Measurements from ENCODE around the gene DCLK1.
A peak's percentile ranks its signal among the peaks of the same experiment; 100 is the strongest.

Gene DCLK1

DNA sequence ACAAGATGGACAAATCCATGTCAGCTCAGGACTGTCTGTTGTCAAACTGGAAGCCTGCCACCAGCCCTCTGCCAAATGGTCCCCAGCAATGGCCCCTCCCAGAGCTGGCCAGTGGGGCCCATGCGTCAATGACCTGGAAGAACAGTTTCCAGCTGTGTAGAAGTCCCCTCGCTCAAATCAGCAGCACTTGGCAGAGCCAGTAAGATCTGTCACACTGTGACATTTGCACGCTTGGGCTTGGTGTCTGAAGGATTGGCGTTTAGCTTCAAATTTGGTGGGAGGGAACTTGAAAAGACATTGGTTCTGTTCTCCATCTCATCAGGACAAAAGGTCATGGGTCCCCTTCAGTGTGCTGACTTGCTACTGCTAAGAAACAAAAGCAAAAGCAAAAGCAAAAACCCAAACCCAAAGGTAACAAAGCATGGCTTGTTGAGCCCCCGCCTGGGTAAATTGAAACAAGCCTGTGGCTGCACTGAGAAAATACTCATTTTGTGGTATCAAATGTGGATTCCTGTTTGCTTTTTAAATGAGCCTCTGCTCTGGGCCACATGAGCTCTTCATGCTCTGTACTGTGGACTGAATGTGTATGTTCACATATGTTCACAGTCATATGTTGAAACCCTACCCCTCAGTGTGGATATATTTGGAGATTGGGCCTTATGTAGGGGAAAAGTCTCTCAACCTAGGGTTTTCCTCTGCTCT is 401.1 kb downstream of the DCLK1 start:
- no peak for DNase-seq

DNA sequence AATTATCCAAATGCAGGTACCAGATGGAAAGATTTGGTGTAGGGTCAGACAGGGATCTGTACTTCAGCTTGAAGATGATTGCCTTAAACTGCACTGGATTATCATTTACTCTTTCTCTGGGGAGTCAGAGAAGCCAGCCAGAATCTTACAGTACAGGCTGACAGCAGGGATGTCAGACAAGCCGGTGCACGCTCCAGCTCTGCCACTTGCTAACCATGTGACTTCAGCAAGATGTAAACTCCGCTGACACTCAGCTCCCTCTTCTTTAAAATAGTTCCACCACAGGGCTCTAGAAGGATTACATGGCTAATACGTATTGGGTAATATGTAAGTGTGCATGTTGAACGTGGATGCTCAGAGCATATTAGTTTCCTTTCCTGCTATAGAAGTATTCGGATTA is 403.3 kb downstream of the DCLK1 start:
- no peak for DNase-seq

DNA sequence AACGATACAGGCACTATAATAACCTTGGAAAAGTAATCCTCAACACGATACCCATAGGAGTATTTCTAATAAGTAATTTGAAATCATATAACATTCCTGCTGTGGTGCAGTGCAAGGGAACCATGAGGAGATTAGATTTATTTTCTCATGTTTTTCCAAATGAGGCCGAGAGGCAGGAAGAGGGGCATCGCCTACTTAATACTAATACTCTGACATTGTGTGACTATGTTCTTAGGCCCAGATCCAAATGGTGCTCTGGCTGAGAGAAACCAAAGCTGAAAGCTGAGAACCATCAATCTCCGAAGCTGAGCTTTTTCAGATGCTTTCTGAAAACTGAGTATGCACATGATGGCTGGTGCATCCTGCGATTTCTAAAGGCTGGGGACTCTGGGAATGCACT is 406.7 kb downstream of the DCLK1 start:
- no peak for DNase-seq

DNA sequence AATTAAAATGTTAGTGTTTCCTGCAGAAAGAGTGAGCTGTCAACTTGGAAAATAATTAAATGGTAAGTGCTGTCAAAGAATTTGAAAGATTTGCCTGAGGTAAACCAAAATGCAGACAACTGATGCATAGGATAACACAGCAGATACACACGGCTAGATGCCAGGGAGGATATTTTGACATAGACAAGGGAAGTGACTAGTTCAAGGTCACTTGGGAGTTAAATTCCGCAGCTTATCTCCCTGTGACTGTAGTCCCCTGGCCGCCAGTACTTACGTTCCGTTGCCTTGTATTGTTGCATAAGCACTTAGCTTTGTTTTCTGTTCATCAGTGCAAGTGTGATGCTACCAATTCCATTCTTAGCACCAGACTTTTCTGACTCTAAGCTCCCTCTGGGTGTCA is 407.4 kb downstream of the DCLK1 start:
- peak; percentile 82 for DNase-seq

DNA sequence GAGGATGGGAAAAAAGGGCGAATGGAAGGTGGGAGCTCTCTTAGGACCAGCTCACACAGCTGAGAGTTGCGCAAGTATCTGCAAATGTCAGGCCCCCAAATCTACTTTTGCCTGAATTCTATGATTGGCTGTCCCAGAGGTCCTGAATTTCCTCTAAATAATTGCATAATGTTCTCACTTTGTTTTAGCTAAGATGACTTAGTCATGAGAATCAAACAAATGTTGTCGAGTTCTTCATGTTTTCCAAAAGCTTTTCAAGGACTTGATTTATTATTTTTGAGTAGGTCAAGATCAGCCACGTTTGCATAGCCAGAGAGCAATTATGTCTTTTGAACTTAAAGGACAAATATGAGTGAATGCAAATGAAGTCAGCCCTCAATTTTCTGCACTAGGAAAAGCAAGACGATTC is 408.1 kb downstream of the DCLK1 start:
- DNase-seq = peak; percentile 18

DNA sequence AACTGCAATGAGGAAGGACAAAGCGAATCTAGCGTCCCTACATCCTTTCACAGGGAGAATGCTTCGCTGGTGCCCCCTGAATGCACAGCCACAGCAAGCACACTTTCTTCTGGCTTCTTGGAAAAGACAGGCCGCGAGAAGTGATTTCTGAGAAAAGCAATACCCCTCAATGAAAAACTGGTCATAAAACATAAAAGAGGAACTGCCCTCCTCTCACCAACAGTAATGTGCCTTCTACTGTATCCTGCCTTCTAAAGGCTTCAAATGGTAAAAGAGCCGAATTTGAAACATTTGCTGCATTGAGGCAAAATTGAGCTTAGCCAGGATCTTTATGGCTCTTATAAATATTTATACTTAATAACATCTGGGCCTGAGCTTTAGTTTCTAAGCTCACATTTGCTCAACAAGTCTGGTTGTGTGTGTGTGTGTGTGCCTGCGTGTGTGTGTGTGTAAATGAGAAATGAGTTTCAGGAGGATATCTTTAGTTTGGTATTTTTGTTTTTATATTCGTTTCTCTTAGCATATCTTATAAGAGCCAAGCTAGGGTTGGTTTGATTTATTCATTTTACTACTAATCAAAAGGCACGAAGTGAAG is 408.6 kb downstream of the DCLK1 start:
- DNase-seq = peak; percentile 97

DNA sequence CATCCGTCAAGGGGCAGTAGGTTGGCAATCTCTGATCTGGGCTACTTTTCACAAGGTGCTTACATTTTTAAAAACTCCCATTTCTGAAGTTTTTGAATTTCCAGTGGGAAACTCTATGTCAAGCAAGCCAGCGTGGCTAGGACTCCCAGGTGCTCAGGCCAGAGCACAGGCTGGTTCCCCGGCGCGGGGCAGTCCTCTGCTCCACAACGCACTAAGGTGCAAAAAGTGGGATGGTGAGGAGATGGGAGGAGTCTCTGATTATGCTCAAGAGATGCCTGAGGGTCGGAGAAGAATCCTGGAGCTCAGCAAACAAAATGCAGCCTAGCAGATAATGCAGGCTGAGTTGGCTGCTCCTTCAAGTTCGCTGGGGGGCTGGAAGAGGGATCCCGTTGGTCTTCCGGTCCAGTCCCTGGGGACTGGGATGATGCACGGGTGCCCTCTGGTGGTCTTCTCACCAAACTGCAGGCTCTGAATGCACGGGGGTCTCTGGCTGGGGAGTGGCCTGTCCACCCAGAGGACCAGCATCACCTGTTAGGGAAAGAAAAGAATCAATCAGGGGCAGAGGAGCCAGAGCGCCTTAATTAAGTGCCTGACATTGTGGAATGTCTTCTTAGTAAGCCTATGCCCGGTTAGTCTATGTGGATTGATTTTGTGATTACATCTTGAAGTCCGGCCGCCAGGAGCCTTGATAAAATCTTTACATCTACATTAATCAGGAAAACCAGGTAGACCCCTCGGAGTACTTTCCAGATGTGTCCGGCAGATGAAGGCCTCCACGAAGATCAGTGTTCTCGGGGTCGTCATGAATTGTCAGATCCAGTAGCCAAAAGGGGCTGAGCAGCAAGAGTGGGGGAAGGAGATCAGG is 410.3 kb downstream of the DCLK1 start:
- no peak for DNase-seq

DNA sequence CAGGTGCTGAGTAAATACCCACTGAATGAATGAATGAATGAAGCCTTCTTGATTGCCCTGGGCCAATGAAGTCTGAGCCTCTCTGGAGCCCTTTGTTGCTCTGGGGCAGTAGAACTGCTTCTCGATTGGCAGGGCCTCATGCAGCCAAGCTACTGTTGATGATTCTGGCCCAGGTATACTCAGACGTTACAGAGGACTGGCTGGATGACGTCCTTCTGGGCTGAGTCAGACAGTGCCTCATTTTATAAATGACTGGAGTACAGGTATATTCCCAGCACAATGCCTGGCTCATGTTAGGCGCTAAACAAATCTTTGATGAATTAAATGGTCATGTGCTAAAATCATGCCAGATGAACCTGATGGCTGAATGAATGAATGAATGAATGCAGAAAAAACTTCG is 410.9 kb downstream of the DCLK1 start:
- DNase-seq = no peak
